ENCODE measurements around the gene MBOAT2.

DNA sequence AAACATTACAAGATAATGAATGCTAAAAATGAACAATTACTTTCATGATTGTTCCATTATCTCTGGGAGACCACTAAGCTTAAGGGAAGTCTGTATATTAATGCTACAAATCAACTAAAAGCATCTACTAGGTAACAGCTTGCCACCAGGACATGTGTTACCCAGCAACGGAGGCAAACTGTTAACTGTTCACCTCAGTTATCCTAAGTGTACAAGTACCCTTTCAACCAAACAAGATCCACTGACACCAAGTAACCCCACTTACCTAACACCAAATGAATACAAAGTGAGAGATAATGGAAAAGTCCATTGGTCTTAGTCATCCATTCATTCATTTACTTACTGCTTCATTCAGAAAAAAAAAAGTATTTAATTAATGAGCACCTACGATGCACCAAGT, 111.4 kb downstream of the MBOAT2 start:
- TF ChIP-seq, protein P1, sequence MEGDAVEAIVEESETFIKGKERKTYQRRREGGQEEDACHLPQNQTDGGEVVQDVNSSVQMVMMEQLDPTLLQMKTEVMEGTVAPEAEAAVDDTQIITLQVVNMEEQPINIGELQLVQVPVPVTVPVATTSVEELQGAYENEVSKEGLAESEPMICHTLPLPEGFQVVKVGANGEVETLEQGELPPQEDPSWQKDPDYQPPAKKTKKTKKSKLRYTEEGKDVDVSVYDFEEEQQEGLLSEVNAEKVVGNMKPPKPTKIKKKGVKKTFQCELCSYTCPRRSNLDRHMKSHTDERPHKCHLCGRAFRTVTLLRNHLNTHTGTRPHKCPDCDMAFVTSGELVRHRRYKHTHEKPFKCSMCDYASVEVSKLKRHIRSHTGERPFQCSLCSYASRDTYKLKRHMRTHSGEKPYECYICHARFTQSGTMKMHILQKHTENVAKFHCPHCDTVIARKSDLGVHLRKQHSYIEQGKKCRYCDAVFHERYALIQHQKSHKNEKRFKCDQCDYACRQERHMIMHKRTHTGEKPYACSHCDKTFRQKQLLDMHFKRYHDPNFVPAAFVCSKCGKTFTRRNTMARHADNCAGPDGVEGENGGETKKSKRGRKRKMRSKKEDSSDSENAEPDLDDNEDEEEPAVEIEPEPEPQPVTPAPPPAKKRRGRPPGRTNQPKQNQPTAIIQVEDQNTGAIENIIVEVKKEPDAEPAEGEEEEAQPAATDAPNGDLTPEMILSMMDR (optimal IDR thresholded peaks at IDR 0.05 in 1 of 3, IDR thresholded peaks at IDR 0.05 in 1 of 3, conservative IDR thresholded peaks at IDR 0.05 in 1 of 3; ENCODE audit: extremely low read depth in 1 of 3, insufficient read depth in 2 of 3, low read length in 3 of 3) = no peak
- no peak for TF ChIP-seq EZH2 (IDR thresholded peaks at IDR 0.05; ENCODE audit: low read length)

Measured in keratinocyte (primary cell).